SK-N-SH (cell line): ENCODE results near the gene FOXB1.

Experiments used
- CTCF ChIP-seq: fragments of 200-600 bp; sonication (generic); IDR thresholded peaks from 2 replicates; pipeline ENCODE4 v1.6.1; 2017; ENCODE audit warnings: antibody characterized with exemption, mild to moderate bottlenecking, moderate library complexity
- EP300 ChIP-seq, 2 experiments: IDR thresholded peaks; 2 replicates each; pipeline versions ENCODE4 v1.4.0 to v1.6.1; 2012; ENCODE audit warnings: borderline replicate concordance in 1 of 2, low read depth in 1 of 2, low read length in 1 of 2
- EZH2phosphoT487 ChIP-seq: fragments of 200-600 bp; sonication (generic); IDR thresholded peaks from 2 replicates; pipeline ENCODE4 v1.6.1; 2017; ENCODE audit warnings: low read depth, mixed run types, mild to moderate bottlenecking, antibody characterized with exemption, moderate library complexity, borderline replicate concordance
- FOXM1 ChIP-seq: IDR thresholded peaks from 2 replicates; pipeline ENCODE4 v1.4.0; 2012; ENCODE audit warnings: low read depth, mild to moderate bottlenecking
- GABPA ChIP-seq: IDR thresholded peaks from 2 replicates; pipeline ENCODE4 v1.4.0; 2012; ENCODE audit warnings: low read depth, mild to moderate bottlenecking
- JUND ChIP-seq: IDR thresholded peaks from 2 replicates; pipeline ENCODE4 v1.4.0; 2012
- POLR2AphosphoS5 ChIP-seq: IDR thresholded peaks from 2 replicates; pipeline ENCODE4 v1.6.1; 2012; ENCODE audit warnings: low read depth, low read length
- RAD21 ChIP-seq: IDR thresholded peaks from 2 replicates; pipeline ENCODE4 v1.6.1; 2012; ENCODE audit warnings: mild to moderate bottlenecking, low read length
- SMC3 ChIP-seq: IDR thresholded peaks from 2 replicates; pipeline ENCODE4 v1.6.1; 2012; ENCODE audit warnings: low read depth, low read length, improper control_type of control experiment
- TF ChIP-seq, protein P1 (sequence below): IDR thresholded peaks from 2 replicates; pipeline ENCODE4 v1.4.0; 2012; ENCODE audit warnings: low read depth, borderline replicate concordance
- TF ChIP-seq, protein P2 (sequence below): IDR thresholded peaks from 2 replicates; pipeline ENCODE4 v1.4.0; 2012; ENCODE audit warnings: low read depth
- TF ChIP-seq, protein P3 (sequence below): IDR thresholded peaks from 2 replicates; pipeline ENCODE4 v1.6.1; 2012; ENCODE audit warnings: mild to moderate bottlenecking, low read depth, low read length, moderate library complexity
- TF ChIP-seq, protein P4 (sequence below): IDR thresholded peaks from 2 replicates; pipeline ENCODE4; 2012

DNA sequence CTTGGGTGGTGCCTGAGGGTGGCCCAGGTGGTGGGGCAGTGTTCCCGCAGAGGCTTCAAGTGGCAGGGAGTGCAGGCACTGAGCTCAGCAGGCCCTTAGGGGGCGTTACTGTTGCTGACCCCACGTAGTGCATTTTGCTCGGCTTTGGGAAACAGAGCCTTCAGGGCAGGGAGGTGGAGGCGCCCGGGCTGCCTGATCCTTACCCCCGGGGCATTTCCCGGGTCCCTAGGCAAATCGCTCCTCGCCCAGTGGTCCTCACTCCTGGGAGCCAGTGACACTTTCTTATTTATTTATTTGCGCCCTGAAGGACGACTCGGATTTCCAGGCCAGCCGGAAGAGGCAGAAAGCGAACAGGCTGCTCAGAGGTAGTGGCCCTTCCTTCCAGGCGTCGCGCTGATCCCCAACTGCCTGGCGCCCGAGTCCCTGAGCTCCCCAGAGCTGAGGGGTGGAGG, 10.1 kb upstream of the FOXB1 start:
- TF ChIP-seq CTCF (no peak), EZH2phosphoT487 (no peak), RAD21 (no peak), POLR2AphosphoS5 (no peak), EP300 (IDR thresholded peaks at IDR 0.05; ENCODE audit: borderline replicate concordance in 1 of 2, low read depth in 1 of 2, low read length in 1 of 2) (no peak), JUND (no peak), SMC3 (no peak), GABPA (no peak), FOXM1 (no peak)
- TF ChIP-seq, protein P1, sequence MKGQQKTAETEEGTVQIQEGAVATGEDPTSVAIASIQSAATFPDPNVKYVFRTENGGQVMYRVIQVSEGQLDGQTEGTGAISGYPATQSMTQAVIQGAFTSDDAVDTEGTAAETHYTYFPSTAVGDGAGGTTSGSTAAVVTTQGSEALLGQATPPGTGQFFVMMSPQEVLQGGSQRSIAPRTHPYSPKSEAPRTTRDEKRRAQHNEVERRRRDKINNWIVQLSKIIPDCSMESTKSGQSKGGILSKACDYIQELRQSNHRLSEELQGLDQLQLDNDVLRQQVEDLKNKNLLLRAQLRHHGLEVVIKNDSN = no peak
- TF ChIP-seq, protein P2, sequence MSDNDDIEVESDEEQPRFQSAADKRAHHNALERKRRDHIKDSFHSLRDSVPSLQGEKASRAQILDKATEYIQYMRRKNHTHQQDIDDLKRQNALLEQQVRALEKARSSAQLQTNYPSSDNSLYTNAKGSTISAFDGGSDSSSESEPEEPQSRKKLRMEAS = no peak
- TF ChIP-seq, protein P3, sequence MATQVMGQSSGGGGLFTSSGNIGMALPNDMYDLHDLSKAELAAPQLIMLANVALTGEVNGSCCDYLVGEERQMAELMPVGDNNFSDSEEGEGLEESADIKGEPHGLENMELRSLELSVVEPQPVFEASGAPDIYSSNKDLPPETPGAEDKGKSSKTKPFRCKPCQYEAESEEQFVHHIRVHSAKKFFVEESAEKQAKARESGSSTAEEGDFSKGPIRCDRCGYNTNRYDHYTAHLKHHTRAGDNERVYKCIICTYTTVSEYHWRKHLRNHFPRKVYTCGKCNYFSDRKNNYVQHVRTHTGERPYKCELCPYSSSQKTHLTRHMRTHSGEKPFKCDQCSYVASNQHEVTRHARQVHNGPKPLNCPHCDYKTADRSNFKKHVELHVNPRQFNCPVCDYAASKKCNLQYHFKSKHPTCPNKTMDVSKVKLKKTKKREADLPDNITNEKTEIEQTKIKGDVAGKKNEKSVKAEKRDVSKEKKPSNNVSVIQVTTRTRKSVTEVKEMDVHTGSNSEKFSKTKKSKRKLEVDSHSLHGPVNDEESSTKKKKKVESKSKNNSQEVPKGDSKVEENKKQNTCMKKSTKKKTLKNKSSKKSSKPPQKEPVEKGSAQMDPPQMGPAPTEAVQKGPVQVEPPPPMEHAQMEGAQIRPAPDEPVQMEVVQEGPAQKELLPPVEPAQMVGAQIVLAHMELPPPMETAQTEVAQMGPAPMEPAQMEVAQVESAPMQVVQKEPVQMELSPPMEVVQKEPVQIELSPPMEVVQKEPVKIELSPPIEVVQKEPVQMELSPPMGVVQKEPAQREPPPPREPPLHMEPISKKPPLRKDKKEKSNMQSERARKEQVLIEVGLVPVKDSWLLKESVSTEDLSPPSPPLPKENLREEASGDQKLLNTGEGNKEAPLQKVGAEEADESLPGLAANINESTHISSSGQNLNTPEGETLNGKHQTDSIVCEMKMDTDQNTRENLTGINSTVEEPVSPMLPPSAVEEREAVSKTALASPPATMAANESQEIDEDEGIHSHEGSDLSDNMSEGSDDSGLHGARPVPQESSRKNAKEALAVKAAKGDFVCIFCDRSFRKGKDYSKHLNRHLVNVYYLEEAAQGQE = no peak
- TF ChIP-seq, protein P4, sequence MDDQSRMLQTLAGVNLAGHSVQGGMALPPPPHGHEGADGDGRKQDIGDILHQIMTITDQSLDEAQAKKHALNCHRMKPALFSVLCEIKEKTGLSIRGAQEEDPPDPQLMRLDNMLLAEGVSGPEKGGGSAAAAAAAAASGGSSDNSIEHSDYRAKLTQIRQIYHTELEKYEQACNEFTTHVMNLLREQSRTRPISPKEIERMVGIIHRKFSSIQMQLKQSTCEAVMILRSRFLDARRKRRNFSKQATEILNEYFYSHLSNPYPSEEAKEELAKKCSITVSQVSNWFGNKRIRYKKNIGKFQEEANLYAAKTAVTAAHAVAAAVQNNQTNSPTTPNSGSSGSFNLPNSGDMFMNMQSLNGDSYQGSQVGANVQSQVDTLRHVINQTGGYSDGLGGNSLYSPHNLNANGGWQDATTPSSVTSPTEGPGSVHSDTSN = no peak
